Limb (tissue), 2 donors: Measurements from ENCODE around the gene SEL1L.
A peak's percentile ranks its signal among the peaks of the same experiment; 100 is the strongest.
"Not testable (repeated sequence)": the region's sequence is repeated elsewhere in the genome, so short reads cannot be mapped to it uniquely, and the experiment has no call there.

Source experiments
- DNase-seq, 2 donors: peaks; one replicate each; pipeline ENCODE4 v3.0.0-alpha.2; 2016; ENCODE audit errors: extremely low spot score in 2 of 2

SEL1L gene

GRCh38 chr14:81533536-81534343, at the start of gene SEL1L:
TSS of gene SEL1L (minus strand) at chr14:81533853. CDS start at chr14:81533744, 109 bp downstream.
- peak; percentile 100 for DNase-seq

GRCh38 chr14:81582420-81582819, 48.8 kb upstream of the SEL1L start:
- no peak for DNase-seq

- no peak for DNase-seq
Measured at GRCh38 chr14:81579115-81579514, 45.5 kb upstream of the SEL1L start.

- DNase-seq = no peak
Measured at GRCh38 chr14:81571437-81571836, 37.8 kb upstream of the SEL1L start.

GRCh38 chr14:81567302-81567701, 33.6 kb upstream of the SEL1L start:
- DNase-seq = no peak

- DNase-seq = peak in 1 of 2 donors; percentile 40
Measured at GRCh38 chr14:81565441-81566290, 32.0 kb upstream of the SEL1L start.

- DNase-seq = no peak
Measured at GRCh38 chr14:81562818-81563217, 29.2 kb upstream of the SEL1L start.

GRCh38 chr14:81561084-81561775, 27.6 kb upstream of the SEL1L start:
- DNase-seq = no peak

- DNase-seq = no peak
Measured at GRCh38 chr14:81559385-81559784, 25.7 kb upstream of the SEL1L start.

GRCh38 chr14:81557146-81557545, 23.5 kb upstream of the SEL1L start:
- DNase-seq = no peak

GRCh38 chr14:81555684-81556083, 22.0 kb upstream of the SEL1L start:
- no peak for DNase-seq

- no peak for DNase-seq
Measured at GRCh38 chr14:81555051-81555450, 21.4 kb upstream of the SEL1L start.

GRCh38 chr14:81551471-81551870, 17.8 kb upstream of the SEL1L start:
- no peak for DNase-seq

- DNase-seq = no peak
Measured at GRCh38 chr14:81550001-81550637, 16.5 kb upstream of the SEL1L start.

- not testable (repeated sequence) for DNase-seq
Measured at GRCh38 chr14:81541206-81541605, 7.6 kb upstream of the SEL1L start.

GRCh38 chr14:81537193-81537592, 3.5 kb upstream of the SEL1L start:
- DNase-seq = no peak

- no peak for DNase-seq
Measured at GRCh38 chr14:81536241-81536771, 2.7 kb upstream of the SEL1L start.

GRCh38 chr14:81535396-81536164, 1.9 kb upstream of the SEL1L start:
- DNase-seq = no peak

- DNase-seq = no peak
Measured at GRCh38 chr14:81534510-81535074, 939 bp upstream of the SEL1L start.

GRCh38 chr14:81533212-81533535, 479 bp downstream of the SEL1L start:
- DNase-seq = no peak
